ENCODE measurements around the gene XRN1.

Gene XRN1

DNA sequence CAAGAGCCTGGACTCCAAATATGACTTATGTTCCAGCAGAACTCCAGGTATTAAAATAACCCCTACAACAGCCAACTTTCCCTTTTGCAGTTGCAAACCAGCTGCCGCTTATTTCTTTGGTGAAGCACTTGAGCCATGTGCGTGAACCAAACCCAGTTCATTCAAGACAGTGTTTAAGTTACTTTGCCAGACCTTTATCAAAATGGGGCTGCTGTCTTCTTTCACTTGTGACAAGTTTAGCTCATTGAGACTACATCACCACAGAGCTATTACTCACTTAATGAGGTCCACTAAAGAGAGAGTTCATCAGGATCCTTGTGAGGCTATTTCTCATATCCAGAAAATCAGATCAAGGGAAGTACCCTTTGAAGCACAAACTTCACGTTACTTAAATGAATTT lies 2.4 kb upstream of the XRN1 start:
- no peak for TF ChIP-seq FOXP2 (optimal IDR thresholded peaks at IDR 0.05; ENCODE audit: borderline replicate concordance, extremely low read depth, extremely low read length, insufficient read depth)
- no peak for TF ChIP-seq POLR2AphosphoS5 (IDR thresholded peaks at IDR 0.05; ENCODE audit: low read depth, low read length)
- no peak for TF ChIP-seq SIN3A (IDR thresholded peaks at IDR 0.05; ENCODE audit: borderline replicate concordance, insufficient read depth, low read length)

DNA sequence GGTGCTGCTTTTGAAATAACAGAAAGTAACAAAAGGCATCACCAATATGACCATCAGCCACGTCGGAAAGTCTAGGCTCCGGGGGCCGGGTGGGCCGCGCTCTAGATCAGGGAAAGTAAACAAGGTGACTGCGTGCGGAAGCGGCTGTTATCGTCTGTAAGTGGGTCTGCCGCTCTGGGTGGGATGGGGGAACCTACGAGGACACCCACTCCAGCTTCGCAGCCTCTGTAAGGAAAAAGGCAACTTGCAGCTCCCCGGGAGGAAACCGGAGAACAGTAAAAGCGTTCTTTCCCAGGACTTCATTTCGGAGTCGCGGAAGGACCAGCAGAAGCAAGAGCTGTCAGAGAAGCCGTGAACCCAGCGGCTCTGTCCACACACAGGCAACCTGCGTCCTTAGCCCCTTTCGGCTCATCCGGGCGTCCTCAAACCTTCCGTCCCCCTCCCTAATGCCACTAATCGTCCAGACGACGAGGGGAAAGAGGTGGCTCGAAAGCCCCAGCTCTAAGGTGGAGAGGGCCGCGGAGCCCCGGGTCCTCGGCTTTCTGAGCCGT lies 461 bp downstream of the XRN1 start:
- TF ChIP-seq SIN3A (IDR thresholded peaks at IDR 0.05; ENCODE audit: borderline replicate concordance, insufficient read depth, low read length) (no peak), FOXP2 (optimal IDR thresholded peaks at IDR 0.05; ENCODE audit: borderline replicate concordance, extremely low read depth, extremely low read length, insufficient read depth) (no peak), TAF1 (IDR thresholded peaks at IDR 0.05; ENCODE audit: borderline replicate concordance, insufficient read depth, low read length) (no peak), POLR2AphosphoS5 (IDR thresholded peaks at IDR 0.05; ENCODE audit: low read depth, low read length) (no peak)
- TF ChIP-seq, protein P1, sequence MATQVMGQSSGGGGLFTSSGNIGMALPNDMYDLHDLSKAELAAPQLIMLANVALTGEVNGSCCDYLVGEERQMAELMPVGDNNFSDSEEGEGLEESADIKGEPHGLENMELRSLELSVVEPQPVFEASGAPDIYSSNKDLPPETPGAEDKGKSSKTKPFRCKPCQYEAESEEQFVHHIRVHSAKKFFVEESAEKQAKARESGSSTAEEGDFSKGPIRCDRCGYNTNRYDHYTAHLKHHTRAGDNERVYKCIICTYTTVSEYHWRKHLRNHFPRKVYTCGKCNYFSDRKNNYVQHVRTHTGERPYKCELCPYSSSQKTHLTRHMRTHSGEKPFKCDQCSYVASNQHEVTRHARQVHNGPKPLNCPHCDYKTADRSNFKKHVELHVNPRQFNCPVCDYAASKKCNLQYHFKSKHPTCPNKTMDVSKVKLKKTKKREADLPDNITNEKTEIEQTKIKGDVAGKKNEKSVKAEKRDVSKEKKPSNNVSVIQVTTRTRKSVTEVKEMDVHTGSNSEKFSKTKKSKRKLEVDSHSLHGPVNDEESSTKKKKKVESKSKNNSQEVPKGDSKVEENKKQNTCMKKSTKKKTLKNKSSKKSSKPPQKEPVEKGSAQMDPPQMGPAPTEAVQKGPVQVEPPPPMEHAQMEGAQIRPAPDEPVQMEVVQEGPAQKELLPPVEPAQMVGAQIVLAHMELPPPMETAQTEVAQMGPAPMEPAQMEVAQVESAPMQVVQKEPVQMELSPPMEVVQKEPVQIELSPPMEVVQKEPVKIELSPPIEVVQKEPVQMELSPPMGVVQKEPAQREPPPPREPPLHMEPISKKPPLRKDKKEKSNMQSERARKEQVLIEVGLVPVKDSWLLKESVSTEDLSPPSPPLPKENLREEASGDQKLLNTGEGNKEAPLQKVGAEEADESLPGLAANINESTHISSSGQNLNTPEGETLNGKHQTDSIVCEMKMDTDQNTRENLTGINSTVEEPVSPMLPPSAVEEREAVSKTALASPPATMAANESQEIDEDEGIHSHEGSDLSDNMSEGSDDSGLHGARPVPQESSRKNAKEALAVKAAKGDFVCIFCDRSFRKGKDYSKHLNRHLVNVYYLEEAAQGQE (IDR thresholded peaks at IDR 0.05; ENCODE audit: insufficient read depth in 1 of 2, low read depth in 2 of 2, low read length in 2 of 2) = no peak

DNA sequence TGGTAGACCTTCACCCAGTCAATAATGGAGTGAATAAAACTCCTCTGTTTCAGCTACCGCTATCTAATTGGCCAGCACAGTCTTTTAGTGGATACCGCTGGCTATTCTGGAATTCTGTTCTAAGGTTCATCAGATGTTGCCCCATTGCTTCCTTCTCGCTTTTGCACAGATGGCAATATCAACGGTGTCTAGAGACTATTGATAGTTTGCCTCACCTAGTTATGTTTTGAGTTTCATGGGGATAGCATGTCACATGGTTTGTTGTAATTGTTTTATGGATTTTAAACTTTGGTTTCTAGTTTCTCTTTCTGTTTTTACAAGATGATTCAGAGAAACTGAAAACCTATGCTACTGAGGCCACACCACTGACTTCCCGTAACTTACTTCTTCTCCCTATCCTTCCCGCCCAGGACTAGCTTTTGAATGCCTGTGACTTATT lies 2.0 kb downstream of the XRN1 start:
- TF ChIP-seq POLR2AphosphoS5 (IDR thresholded peaks at IDR 0.05; ENCODE audit: low read depth, low read length) = no peak
- no peak for TF ChIP-seq TAF1 (IDR thresholded peaks at IDR 0.05; ENCODE audit: borderline replicate concordance, insufficient read depth, low read length)
- TF ChIP-seq FOXP2 (optimal IDR thresholded peaks at IDR 0.05; ENCODE audit: borderline replicate concordance, extremely low read depth, extremely low read length, insufficient read depth) = no peak
- TF ChIP-seq, protein P1 (IDR thresholded peaks at IDR 0.05; ENCODE audit: insufficient read depth in 1 of 2, low read depth in 2 of 2, low read length in 2 of 2) = no peak
- no peak for TF ChIP-seq SIN3A (IDR thresholded peaks at IDR 0.05; ENCODE audit: borderline replicate concordance, insufficient read depth, low read length)

DNA sequence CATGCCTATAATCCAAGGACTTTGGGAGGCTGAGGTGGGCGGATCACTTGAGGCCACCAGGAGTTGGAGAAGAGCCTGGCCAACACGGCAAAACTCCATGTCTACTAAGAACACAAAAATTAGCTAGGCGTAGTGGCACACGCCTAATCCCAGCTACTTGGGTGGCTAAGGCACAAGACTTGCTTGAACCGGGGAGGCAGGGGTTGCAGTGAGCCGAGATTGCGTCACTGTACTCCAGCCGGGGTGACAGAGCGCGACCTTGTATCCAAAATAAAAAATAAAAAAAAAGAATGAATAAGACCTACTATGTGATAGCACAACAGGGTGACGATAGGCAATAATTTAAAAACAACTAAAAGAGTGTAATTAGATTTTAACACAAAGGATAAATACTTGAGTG lies 3.5 kb downstream of the XRN1 start:
- TF ChIP-seq, protein P1 (IDR thresholded peaks at IDR 0.05; ENCODE audit: insufficient read depth in 1 of 2, low read depth in 2 of 2, low read length in 2 of 2) = no peak
- TF ChIP-seq SIN3A (IDR thresholded peaks at IDR 0.05; ENCODE audit: borderline replicate concordance, insufficient read depth, low read length) (no peak), FOXP2 (optimal IDR thresholded peaks at IDR 0.05; ENCODE audit: borderline replicate concordance, extremely low read depth, extremely low read length, insufficient read depth) (no peak), TAF1 (IDR thresholded peaks at IDR 0.05; ENCODE audit: borderline replicate concordance, insufficient read depth, low read length) (no peak), POLR2AphosphoS5 (IDR thresholded peaks at IDR 0.05; ENCODE audit: low read depth, low read length) (no peak)

DNA sequence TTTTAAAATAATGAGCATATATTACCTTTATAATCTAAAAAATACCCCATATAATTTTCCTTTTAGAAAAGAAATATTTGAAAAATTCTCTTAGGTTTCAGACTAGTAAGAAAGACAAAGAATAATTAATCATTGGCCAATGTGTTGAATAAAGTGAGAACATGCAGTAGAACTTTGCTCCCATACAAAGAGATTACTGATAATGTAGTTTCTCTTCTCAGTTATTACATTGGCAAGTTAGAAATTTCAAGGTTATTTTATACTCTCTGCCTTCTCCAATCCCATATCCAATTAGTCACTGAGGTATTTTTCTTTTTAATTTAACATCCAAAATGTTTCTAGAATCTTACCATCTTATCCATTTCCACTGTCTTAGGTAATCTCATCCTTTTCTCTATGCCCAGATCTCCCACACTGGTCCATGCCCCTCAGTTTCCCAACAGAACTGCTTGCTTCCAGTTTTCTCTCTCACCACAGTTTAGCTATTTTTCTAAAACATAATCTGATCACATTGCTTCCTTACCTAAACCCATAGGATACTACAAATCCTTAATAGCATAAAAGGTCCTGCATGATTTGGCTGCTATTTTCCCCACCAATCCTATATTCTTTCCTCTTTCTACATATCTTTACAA lies 10.8 kb downstream of the XRN1 start:
- TF ChIP-seq POLR2AphosphoS5 (IDR thresholded peaks at IDR 0.05; ENCODE audit: low read depth, low read length) = no peak

DNA sequence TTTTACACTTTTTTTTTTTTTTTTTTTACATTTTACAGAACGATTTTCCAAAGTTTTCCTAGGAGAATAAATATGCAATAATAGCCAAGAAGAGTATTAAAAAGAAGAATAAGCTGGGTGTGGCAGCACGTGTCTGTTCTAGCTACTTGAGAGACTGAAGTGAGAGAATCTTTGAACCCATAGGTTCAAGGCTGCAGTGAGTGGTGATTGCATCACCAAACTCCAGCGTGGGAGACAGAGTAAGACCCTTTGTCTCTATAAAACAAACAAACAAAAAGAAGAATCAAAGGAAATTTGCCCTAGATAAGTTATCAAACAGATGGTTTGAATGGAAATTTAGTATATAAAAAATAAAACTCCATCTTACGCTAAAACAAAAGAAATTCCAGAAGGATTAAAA lies 13.3 kb downstream of the XRN1 start:
- TF ChIP-seq SIN3A (IDR thresholded peaks at IDR 0.05; ENCODE audit: borderline replicate concordance, insufficient read depth, low read length) (no peak), POLR2AphosphoS5 (IDR thresholded peaks at IDR 0.05; ENCODE audit: low read depth, low read length) (no peak), FOXP2 (optimal IDR thresholded peaks at IDR 0.05; ENCODE audit: borderline replicate concordance, extremely low read depth, extremely low read length, insufficient read depth) (no peak)
- TF ChIP-seq, protein P1 (IDR thresholded peaks at IDR 0.05; ENCODE audit: insufficient read depth in 1 of 2, low read depth in 2 of 2, low read length in 2 of 2) = no peak
